Inflammatory macrophage (primary cell): ENCODE measurements around the gene ACTR10.

Experiments
- DNase-seq, 2 donors: peaks; one replicate each; pipeline ENCODE4 v3.0.0-alpha.2; 2020 to 2022

Gene ACTR10

GRCh38 chr14:58281969-58282368 is 82.0 kb downstream of the ACTR10 start:
- no peak for DNase-seq

GRCh38 chr14:58282925-58283593 is 83.1 kb downstream of the ACTR10 start:
- no peak for DNase-seq

GRCh38 chr14:58283730-58284129 is 83.8 kb downstream of the ACTR10 start:
- no peak for DNase-seq

- no peak for DNase-seq
Measured at GRCh38 chr14:58285132-58285531, 85.2 kb downstream of the ACTR10 start.
